ENCODE measurements around the gene METTL8.

GRCh38 chr2:171451074-171451473 lies 17.3 kb upstream of the METTL8 start:
- TF ChIP-seq YY1 (IDR thresholded peaks at IDR 0.05; ENCODE audit: insufficient read depth, insufficient read length) (no peak), ZNF274 (IDR thresholded peaks at IDR 0.05; ENCODE audit: low read depth, low read length) (no peak)

Data from NT2/D1 (cell line).